ENCODE measurements around the gene PBX1.

PBX1 gene

DNA sequence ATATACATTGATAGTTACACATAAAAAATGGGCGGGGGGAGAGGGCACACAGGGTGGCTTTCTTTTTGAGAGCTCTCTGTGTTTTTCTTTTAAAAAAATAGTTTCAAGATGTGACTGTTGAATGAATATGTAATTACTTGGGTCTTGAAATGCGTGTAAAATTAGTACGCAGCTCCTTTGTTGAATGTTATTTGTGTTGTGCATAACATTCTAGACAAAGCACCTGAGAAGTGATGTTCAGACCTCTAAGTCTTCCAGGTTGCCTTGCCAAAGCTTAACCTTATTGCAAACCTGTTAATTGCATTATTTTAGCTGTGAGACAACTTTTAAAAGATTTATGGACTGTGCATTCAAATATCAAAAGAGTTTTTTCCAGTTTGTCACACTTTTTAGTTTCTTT, 5.4 kb downstream of the PBX1 start:
- DNase-seq, result no peak

DNA sequence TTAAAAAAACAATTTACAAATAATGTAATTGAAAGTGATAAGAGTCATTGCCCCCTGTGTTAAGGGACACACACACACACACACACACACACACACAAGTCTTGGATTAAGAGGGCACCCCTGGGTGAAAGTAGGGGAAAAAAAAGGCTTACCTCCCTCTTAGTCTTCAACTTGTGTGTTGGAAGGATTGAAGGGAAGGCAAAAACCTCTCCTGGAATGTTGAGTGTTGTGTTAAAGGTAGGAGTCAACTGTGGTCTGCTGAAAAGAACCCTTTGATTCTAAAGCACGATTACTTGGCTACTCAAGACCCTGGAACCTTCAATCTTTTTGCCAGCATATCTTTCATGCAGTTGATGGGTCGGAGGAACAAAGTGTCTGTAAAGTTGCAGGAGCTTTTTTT, 6.4 kb downstream of the PBX1 start:
- no peak for DNase-seq

DNA sequence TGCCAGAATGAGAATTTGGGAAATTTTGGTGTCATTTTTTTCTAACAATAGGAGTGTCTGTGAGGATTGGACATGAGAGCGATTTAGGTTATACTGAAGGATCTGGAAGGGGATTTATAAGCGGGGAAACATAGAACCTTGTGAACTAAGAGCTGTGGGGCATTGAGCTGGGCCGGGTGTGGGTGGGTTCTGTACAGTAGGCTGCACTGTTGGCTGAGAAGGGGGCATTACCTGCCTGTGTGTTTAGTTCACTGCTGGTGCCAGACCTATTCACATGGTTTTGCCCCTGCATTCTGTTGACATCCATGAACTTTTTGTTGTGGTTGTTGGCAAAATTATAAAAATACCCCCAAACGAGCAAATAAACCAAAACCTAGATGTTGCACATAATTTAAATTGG, 8.8 kb downstream of the PBX1 start:
- no peak for DNase-seq

DNA sequence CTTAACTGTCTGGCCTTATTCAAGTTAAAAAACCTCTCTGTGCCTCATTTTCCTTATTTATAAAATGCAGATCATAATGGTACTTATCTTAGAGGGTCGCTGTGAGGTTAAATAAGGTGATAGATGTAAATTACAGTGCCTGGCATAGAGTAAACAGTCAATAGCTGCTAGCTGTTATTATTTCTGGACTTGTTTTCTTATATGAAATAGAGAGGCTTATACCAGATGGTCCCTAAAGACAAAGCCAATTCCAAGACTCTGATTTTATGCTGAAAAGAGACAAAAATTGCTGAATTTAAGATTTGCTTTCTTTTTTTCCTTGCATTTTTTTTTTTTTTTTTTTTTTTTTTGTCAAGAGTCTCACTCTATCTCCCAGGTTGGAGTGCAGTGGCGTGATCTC, 10.3 kb downstream of the PBX1 start:
- no peak for DNase-seq

DNA sequence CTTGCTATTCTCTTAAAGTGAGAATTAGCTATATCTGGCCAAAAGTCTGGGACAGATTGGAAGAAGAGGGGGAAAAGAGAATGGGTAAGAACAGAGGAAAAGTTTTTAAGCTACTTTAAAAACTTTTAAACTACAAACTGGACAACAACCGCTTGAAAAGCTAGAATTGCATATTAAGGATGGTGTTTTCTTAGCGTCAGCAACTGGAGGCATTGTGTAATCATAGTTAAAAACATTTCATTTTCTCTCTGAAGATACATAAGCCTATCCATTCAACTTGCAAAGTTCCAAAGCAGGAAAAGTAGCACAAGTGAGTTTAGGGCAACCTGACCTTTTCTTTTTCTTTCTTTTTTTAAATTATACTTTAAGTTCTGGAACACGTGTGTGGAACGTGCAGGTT, 10.9 kb downstream of the PBX1 start:
- no peak for DNase-seq

DNA sequence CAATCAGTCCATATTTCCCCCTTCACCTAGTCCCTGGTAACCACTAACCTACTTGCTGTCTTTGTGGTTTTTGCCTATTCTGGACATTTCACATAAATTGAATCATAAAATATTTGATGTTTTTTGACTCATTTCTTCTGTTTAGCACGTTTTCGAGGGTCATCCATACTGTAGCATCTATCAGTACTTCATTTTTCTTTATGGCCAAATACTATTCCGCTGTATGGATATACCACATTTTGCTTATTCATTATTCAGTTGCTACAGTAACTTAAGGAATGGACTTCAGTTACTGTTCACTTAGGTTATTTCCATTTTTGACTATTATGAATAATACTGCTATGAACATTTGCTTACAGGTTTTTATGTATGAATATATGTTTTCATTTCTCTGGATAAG, 12.3 kb downstream of the PBX1 start:
- DNase-seq, result no peak

DNA sequence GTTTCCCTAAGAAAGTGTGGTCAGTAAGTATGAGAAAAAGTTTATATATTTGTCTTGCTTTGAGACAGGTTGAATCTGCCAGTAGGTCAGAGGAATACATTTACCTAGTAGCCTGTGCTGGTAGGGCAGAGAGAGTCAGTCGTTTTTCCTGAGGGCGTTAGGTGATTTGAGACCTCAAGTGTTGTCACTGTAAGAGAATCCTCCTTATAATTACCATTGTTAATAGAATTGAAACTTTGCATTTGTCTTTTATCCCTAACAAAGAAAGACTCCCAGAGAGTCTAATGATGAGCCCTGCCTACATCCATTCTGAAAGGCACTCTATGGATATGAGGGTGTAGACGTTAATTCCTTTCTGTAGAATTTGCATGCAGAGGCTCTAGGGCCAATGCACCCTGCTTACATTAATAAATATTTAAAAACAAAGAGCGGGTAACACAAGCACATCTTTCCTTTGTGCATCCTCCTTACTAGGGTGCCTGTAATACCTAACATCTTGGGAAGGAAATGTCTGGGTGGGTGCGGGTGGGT, 16.4 kb downstream of the PBX1 start:
- no peak for DNase-seq

DNA sequence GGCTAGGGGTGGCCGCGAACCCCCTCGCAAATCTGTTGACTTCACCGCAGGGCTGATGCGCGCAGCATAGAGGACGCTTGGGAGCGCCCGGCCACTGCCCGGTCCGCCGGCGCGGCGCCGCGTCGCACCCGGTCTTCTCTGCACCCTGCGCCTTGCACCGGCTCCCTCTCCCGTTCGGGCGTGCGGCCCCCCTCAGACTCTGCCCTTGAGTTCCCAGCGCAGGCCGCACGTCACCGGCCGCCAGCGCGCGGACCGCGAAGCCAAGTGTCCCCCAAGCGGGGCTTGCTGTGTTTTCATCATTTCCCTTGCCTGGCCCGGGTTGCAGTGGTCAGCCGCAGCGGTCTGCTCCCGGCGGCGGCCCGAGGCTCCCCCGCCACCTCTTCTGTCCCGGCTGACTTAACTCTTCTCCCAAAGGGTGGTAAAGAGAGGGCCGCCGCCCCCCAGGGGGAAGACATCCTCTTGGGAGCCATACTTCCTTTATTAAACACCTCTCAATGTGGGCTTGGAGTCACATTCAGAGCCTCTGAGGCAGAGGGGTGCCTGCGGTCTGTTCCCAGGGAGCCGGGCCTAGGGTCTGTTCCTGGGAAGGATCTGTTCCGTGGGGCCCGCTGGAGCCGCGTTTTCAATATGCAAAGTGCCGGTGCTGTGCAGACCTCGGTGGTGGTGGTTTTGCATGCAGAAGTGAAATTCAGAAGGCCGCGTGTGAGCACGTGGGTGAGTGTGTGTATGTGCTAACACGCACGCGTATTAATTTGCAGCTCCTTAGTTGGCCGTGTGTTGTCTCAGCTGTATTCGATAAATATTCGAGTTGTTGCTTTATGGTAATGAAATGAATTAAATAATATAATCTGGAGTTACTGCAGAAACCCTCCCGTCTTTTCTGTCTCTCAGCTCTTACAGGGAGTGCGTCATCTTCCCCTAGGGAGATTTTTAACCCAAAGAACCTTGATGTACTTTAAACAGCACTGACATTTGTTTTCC, 17.6 kb downstream of the PBX1 start:
- DNase-seq, result no peak

DNA sequence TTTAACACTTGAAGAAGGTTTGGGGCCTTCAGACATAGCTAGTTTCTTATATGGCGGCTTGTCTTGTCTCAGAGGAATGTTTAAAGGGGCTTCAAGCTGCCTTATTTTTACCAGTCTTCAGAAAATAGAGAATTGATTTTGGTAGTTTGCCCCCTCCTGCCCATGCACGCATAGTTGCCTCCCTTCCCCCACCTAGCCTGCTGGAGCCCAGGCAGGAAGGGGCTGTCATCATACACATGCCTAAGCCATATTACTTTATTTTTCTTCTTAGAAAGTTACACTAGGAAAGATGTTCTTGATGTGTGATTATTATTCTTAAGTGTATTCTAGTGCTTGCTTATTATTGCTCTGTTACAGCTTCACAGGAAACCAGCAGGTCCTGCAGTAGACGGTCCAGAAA, 18.3 kb downstream of the PBX1 start:
- no peak for DNase-seq

DNA sequence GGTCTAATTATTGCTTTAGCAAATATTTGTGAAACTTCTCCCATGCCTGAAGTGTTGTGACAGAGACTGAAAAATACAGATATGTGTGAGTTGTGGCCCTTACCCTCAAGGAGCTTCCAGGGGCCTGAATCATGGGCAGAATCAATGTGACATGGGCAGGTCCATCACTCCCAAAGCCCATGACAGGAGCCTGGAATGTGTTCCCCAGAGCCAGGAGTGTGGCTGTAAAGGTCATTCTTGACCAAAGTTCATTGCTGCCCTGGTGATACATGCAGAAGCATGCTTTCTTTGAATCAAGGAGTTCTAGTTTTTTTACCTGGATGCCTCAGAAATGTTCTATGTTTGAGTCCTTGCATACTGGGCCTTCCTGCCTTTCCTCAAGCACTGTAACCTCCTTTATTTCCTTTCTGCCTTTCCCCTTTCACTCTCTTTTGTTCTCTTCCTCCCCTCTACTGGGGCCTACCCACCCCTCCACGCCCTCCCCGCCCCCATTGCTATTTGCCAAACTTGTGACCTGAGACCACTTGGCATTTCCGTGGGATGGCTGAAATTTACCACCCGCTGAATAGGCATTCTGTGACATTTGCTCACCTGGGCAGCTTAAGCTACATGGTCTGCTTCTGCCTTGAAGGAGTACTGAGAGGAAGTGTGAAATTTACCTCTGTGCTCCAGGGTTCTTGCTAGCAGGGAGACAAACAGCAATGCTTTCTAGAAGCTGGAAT, 19.7 kb downstream of the PBX1 start:
- no peak for DNase-seq

DNA sequence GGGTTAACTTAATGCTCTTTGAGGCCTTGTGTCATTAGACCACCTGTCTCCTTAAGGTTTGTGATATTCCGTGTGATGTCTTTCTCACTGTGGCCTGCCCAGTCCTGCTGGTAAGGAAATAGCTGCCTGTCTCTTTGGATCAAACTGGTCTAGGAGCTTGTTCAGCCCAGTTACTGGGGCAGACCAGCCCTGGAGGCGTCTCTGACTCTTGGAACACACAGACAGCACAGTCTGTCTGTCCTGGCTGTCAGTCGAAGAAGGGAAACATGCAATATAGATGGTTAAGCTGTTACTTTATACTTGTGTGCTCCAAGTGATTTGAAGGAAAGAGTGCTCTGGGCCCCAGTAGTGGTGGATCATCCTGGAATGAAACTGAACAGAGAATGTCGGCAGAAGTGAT, 20.4 kb downstream of the PBX1 start:
- no peak for DNase-seq

DNA sequence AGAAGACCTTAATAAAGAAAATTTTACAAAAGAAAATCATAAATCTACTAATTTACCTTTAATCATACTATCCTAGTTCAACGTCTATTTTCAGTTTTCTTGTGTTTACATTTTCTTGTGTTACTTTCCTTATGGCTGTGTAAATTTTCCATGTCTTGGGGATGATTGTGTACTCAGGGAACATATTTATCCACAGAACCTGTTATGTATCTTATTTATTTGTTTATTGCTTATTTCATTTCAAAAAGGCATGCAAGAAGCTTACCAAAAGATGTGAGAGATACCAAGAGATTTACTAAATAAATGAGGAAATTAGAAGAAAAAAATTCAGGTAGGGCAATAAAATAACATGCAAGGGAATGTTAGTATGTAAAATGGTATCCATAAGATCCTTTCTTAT, 22.8 kb downstream of the PBX1 start:
- DNase-seq, result no peak

DNA sequence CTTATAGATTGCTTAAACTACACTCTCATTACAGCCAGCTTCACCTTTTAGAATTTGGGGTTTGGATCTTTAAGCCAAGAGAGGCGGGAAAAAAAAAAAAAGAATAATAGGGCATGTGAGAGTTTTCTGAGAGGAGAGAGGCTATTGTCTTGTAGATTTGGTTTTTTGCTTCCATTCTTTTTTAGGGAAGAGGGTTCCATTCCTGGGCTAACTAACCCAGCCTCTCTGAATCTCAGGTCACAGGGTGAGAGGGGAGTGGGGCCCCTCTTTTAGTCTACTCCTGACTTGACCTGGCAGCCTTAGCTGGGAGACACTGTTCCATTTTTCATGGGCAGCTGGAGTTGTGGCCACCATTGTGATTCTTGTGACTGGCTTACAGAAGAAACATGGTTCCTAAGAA, 24.2 kb downstream of the PBX1 start:
- no peak for DNase-seq

DNA sequence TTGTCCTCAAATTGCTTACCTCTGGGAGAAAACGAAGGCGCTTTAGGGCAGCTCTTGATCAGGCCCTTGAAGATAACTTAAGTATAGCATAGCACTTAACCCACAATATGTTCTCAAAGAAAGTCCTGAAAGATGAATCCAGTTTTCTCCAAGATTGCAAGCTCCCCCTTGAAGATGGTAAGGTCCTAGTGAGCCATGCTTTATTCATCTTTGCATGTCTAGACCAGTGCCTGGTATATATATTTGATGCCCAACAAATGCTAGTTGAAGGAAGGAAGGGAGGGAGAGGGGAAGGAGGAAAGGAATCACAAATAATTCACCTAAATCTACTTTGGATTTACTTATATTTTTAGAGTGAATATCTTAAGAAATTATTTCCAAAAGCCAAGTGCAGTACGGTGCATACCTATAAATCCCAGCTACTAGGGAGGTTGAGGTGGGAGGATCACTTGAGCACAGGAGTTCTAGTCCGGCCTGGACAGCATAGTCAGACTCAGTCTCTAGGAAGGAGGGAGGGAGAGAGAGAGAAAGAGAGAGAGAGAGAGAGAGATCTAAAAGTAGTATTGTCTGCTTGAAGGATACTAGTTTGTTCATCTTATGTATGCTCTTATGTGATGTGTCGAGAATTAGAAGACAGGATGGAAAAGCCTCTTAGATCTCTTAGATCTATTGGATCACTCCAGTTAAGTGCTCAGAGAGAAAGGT, 25.0 kb downstream of the PBX1 start:
- DNase-seq, result no peak

DNA sequence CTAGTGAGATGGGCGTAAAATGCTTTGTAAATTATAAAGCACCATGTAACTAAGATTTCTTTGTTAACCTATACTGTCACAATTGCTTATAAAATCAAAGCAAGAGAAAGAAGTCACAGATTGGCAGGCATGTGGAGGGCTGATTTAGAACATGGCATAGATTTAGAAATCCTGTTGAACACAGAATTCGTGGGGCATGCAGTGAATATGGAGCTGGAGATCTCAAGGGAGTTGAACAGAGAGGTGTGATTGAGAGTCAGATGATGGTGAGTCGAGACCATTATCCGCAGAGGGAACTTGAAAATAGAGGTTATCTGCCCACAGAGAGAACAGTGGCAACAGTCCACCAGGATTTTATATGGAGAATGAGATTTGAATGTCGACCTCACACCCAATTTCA, 27.6 kb downstream of the PBX1 start:
- no peak for DNase-seq

DNA sequence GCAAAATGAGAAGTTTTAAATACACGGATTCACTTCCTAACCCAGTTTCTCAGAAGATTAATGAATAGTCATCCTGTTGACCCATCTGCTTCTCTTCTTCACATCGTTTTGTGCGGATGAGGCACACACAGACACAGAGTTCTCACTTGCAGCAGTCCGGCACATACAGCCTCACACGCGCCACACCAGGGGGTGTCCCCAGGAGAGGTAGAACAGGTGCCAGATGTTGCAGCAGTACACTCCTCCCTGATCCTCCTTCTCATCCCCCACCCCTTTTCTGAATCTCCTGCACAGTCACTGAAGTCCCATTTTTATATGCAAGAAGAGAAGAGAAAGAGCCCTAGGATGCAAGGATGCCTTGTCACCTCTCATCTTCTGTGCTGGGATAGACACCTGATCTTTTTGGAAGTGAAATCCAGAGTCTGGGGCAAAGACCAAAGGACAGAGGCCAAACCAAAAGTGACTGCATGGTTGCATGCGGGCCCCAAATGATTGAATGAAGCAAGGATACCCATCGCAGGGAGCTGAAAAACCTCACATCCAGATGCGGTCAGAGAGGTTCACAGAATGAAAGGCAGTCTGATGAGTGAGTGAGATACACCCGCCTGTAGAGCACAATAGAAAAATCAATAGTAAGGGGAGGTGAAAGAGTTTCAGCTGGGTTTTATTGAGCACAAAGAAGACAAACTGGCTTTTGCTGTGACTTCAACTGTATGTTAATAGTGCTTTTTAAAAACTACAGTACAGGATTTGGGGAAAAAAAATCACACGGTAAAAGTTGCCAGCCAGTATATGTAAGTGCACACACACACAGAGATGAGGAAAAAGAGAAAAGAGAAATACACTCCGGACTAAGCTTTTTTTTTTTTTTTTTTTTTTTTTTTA, 28.9 kb downstream of the PBX1 start:
- no peak for DNase-seq

DNA sequence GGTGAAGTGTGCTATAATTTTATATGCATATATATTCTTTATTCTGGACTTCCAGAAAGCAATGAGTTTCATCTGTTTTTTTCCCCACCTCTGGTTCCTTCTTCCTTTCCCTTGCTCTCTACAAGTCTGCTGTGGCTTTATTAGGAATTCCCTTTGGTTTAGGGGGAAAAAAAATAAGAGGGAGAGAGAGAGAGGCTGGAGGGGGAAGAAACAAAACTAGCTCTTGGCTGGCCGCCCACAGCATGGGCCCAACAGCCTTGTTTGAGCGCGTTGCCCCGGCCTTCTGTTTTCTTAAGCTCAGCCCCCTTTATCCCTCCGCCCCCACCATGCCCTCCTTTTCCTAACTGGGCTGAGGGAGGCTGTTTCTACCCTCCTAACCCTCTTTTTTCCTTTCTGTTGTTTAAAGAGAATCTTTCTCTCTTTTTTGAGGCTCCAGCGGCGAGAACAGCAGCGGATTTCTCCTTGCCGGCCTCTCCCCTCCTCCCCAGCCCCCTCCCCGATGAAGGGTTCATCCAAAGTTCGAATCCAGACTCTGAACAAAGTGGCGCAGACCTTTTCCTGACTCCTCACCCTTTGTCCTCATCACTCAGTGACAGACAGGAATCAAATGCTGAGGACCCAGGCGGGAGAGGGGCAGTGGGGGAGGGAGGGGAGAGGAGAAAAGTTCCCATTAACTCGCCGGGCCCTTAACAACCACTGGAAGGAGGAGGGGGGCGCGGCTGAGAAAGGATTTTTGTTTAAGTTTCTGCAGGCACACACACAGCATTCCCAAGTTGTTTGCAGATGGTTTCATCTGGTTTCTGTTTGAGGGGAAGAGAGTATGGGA, 29.7 kb downstream of the PBX1 start:
- DNase-seq, result no peak

DNA sequence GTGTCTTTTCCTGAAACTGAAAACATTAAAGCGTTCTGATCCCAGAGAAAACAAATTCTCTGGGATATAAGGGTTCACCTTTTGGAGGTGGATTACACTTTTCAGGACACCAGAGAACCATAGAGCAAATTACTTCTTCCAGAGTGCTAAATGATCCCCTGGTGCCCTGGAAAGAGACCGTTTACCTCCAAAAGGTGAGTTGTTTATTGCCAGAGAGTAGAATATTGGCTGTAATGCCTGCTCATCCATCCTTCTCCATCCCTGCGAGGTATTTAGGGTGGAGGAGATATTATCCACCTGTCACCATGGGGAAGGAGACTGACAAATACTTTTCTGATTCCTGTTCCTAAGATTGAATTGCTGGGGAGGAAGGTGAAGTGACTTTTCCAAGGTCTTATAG, 30.4 kb downstream of the PBX1 start:
- no peak for DNase-seq

DNA sequence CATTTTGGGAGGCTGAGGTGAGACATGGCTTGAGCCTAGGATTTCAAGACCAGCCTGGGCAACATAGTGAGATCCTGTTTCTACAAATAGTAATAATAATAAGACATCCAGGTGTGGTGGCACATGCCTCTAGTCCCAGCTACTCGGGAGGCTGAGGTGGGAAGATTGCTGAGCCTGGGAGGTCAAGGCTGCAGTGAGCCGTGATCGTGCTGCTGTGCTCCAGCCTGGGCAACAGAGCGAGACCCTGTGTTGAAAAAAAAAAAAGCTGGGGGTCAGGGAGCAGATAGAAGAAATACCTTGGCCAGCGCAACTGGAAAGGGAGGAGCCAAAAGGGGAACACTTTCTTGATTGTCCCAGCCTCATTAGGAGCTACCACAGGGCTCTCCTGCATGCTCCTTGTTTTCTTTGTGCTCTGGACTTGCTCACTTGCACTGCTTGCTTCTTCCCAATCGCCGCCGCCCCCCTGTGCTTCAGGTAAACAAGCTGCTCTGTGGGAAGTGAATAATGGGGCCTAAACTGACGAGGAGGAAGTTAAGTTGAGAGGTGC, 31.1 kb downstream of the PBX1 start:
- no peak for DNase-seq

DNA sequence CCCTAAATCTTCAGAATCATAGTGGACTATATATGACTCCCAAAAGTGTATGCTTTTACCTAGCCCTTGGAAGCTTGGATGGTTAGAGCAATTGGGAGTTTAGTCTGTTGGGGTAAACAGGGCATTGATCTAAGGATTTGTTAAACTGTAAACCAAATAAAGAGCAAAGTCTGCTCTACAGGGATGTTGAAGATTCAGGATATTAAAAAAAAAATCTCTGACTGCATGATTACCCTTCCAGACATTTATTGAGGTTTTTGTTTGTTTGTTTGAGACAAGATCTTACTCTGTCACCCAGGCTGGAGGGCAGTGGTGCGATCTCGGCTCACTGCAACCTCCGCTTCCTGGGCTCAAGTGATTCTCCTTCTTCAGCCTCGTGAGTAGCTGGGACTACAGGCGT, 31.6 kb downstream of the PBX1 start:
- DNase-seq, result no peak

DNA sequence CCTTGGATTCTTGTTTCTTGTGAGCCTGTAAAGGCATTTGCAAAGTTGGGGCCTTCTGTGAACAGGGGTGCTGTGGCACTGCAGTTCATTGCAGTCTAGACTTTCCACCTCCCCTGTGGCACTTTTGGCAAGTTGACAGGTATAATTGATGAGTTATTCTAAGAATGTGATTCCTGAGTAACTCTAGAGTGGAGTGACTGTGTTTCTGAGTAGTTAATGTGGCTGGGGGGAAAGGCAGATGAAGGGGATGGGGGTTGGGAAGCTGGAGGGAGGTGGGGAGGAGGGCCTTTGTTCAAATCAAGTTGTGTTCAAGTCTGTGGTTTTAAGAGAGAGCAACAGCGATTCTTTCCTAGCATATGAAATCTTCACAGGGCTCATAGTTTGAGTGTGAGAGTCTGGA, 32.9 kb downstream of the PBX1 start:
- DNase-seq, result no peak

Measured in stimulated activated naive CD4-positive, alpha-beta T cell treated with Interleukin-2 at 50 U/mL for 16 hours (primary cell).